Natural killer cell (primary cell): Measurements from ENCODE around the gene HOXA7. TPM values are rescaled to one million over a fixed set of nuclear protein-coding genes. Genes with fewer than 3 reads are reported as not detected.

Experiments
- ATAC-seq, 3 donors: fragments of 150-1000 bp in 2 of 3; fragments of 200-7000 bp in 1 of 3; cut with Tn5 transposase; 1 replicate in 1 of 3; 2 replicates in 2 of 3; pipeline ENCODE4 v1.10.0; 2021; ENCODE audit warnings: mild to moderate bottlenecking in 2 of 3, moderate library complexity in 2 of 3
- DNase-seq, 2 donors: peaks; one replicate each; pipeline versions ENCODE4 v3.0.0 to v3.0.0-alpha.2; 2013 to 2021; ENCODE audit warnings: mixed read lengths in 1 of 2
- H3K27ac ChIP-seq: one replicate; pipeline ENCODE4 v1.5.1; 2013; ENCODE audit warnings: mild to moderate bottlenecking, low read length
- H3K27me3 ChIP-seq: one replicate; pipeline ENCODE4 v1.6.1; 2013; ENCODE audit warnings: low read length; ENCODE audit not compliant: control insufficient read depth, insufficient read depth
- H3K36me3 ChIP-seq: one replicate; pipeline ENCODE4 v1.6.1; 2013; ENCODE audit warnings: low read length; ENCODE audit not compliant: control insufficient read depth, insufficient read depth
- H3K4me1 ChIP-seq: one replicate; pipeline ENCODE4 v1.6.1; 2013; ENCODE audit warnings: low read length; ENCODE audit not compliant: control insufficient read depth, insufficient read depth
- H3K4me3 ChIP-seq: one replicate; pipeline ENCODE4 v1.5.1; 2013; ENCODE audit warnings: low read length
- H3K9me3 ChIP-seq: one replicate; pipeline ENCODE4 v1.6.1; 2013; ENCODE audit warnings: low read length; ENCODE audit not compliant: control insufficient read depth, insufficient read depth
- H3K27ac Mint-ChIP-seq, 2 donors: one replicate each; pipeline ENCODE4 v1.8.0; 2022; ENCODE audit warnings: mild to moderate bottlenecking in 2 of 2, mixed read lengths in 2 of 2, moderate library complexity in 1 of 2
- H3K27me3 Mint-ChIP-seq, 2 donors: one replicate each; pipeline ENCODE4 v1.8.0; 2022; ENCODE audit warnings: low read depth in 2 of 2, mixed read lengths in 2 of 2
- H3K36me3 Mint-ChIP-seq: one replicate; pipeline ENCODE4 v1.8.0; 2022; ENCODE audit warnings: mixed read lengths
- H3K4me1 Mint-ChIP-seq, 2 donors: one replicate each; pipeline ENCODE4 v1.8.0; 2022; ENCODE audit warnings: mixed read lengths in 2 of 2
- H3K4me3 Mint-ChIP-seq: one replicate; pipeline ENCODE4 v1.8.0; 2022; ENCODE audit warnings: mild to moderate bottlenecking, moderate library complexity, mixed read lengths
- H3K9me3 Mint-ChIP-seq, 2 donors: one replicate each; pipeline ENCODE4 v1.8.0; 2022; ENCODE audit warnings: mixed read lengths in 2 of 2
- CTCF ChIP-seq: fragments of 200-600 bp; IDR thresholded peaks from one replicate; pipeline ENCODE4 v1.8.0; 2022; ENCODE audit warnings: antibody characterized with exemption
- WGBS: methylation state at CpG from one replicate; pipeline ENCODE4 v1.1.7; 2013; ENCODE audit warnings: missing lambda C conversion rate; ENCODE audit not compliant: insufficient coverage; 5-methylcytosine and 5-hydroxymethylcytosine counted together
- intact Hi-C: fragments of 100-400 bp; cut with micrococcal nuclease; formaldehyde crosslinking; loops from one replicate; pipeline ENCODE4 v1.14.2; 2022
- total RNA-seq, 4 donors: library from RNA; stranded (reverse); fragments of 120-200 nt in 1 of 4; gene quantifications; one replicate each; pipeline versions ENCODE4 v1.2.3 to v1.2.4, GENCODE V29; 2013 to 2022

HOXA7 gene
- total RNA-seq, 3 donors from 2014 or later (not counting 1 experiment from before 2014, with no cell fraction given) = not detected

GRCh38 chr7:27203964-27204594, 47.6 kb upstream of the HOXA7 start:
- Mint-ChIP-seq H3K9me3 (no peaks in the 10 kb centered on the region), H3K27ac (no peak overlapping the region), H3K36me3 (no peaks in the 10 kb centered on the region), H3K27me3 (peaks cover 74 to 82% of the 10 kb centered on the region in 2 donors), H3K4me3 (peak overlapping the region; percentile 4), H3K4me1 (peaks cover 23 to 44% of the 10 kb centered on the region in 2 donors)
- 26% methylated on average over 4 of the region's 4 CpGs for WGBS
- Histone ChIP-seq H3K9me3 (no peaks in the 10 kb centered on the region), H3K4me1 (peaks cover 44% of the 10 kb centered on the region), H3K36me3 (no peaks in the 10 kb centered on the region), H3K27me3 (peaks cover 66% of the 10 kb centered on the region), H3K27ac (no peak overlapping the region), H3K4me3 (no peak overlapping the region)
- TF ChIP-seq CTCF = no peak
- DNase-seq (no peak), ATAC-seq (no peak)
- intact Hi-C loops = loop anchor here (5.0 kb wide), 1 partner anchor 38 kb away; the partner anchor contains the start of gene EVX1

GRCh38 chr7:27203365-27203953, 47.0 kb upstream of the HOXA7 start:
- no peaks in the 10 kb centered on the region for H3K9me3 Mint-ChIP-seq
- no peak overlapping the region for H3K27ac Mint-ChIP-seq
- Histone ChIP-seq H3K4me1 (peaks cover 48% of the 10 kb centered on the region), H3K36me3 (no peaks in the 10 kb centered on the region), H3K27ac (no peak overlapping the region), H3K4me3 (no peak overlapping the region), H3K9me3 (no peaks in the 10 kb centered on the region), H3K27me3 (peaks cover 72% of the 10 kb centered on the region)
- no peak for TF ChIP-seq CTCF
- no peaks in the 10 kb centered on the region for H3K36me3 Mint-ChIP-seq
- ATAC-seq (no peak), DNase-seq (no peak)
- peaks cover 23 to 49% of the 10 kb centered on the region in 2 donors for H3K4me1 Mint-ChIP-seq
- H3K27me3 Mint-ChIP-seq = peaks cover 73 to 82% of the 10 kb centered on the region in 2 donors
- H3K4me3 Mint-ChIP-seq = no peak overlapping the region
- WGBS = 26% methylated on average over 10 of the region's 10 CpGs
- intact Hi-C loops = loop anchor here (5.0 kb wide), 1 partner anchor 39 kb away; the partner anchor contains the start of gene EVX1

GRCh38 chr7:27202862-27203134, 46.3 kb upstream of the HOXA7 start:
- intact Hi-C loops = loop anchor here (5.0 kb wide), 1 partner anchor 40 kb away; the partner anchor contains the start of gene EVX1
- Mint-ChIP-seq H3K4me1 (peaks cover 27 to 49% of the 10 kb centered on the region in 2 donors), H3K27ac (no peak overlapping the region), H3K9me3 (no peaks in the 10 kb centered on the region), H3K27me3 (peaks cover 76 to 84% of the 10 kb centered on the region in 2 donors), H3K36me3 (no peaks in the 10 kb centered on the region), H3K4me3 (no peak overlapping the region)
- DNase-seq (no peak), ATAC-seq (no peak)
- whole genome bisulfite sequencing = 6% methylated on average over 2 of the region's 3 CpGs
- H3K4me3 ChIP-seq = no peak overlapping the region
- no peak for TF ChIP-seq CTCF
- H3K27ac ChIP-seq = no peak overlapping the region
- peaks cover 73% of the 10 kb centered on the region for H3K27me3 ChIP-seq
- H3K36me3 ChIP-seq = no peaks in the 10 kb centered on the region
- peaks cover 48% of the 10 kb centered on the region for H3K4me1 ChIP-seq
- no peaks in the 10 kb centered on the region for H3K9me3 ChIP-seq
